Measurements from ENCODE around the gene LBHD2. TPM values are rescaled to one million over a fixed set of nuclear protein-coding genes. Genes with fewer than 3 reads are reported as not detected.

Gene LBHD2
- total and polyA plus RNA-seq, 10 of the 15 experiments (the other 5 are each of a cell fraction or from before 2014, with no cell fraction given): not detected

DNA sequence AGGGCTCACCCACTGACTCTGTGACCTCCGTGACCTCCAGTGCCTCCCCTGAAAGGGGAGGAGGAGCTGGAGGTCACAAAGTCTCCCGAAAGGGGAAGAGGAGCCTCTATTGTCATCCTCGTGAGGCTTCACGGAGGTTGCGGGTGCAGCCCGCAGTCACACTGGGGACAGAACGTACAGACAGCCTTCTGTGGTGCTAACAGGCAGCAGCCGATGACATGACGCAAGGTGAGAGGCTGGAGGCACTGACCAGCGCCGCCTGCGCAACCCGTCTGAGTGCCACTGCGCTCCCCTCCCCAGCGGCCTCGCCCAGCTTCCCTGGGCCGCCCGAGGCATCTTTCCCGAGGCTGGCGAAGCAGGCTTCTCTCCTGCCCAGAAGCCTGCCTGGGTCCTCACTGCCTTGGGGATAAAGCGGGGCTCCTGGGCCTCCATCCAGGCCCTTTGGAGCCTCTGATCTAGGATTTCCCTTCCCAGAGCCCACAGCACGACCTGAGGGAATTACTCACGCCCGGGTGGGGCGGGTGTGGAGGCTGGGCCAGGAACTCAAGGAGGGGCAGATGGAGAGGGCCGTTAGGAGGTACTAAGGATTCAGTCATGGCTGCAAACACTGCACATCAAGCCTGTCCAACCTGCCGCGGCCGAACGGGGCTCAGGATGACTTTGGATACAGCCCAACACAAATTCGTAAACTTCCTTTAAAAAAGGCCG is 12.3 kb upstream of the LBHD2 start:
- no peaks in the 10 kb centered on the region; a peak in 2 of 4 replicates for H3K27me3 ChIP-seq (replicated peaks in 1 of 2; ENCODE audit: control insufficient read depth in 2 of 2, insufficient read depth in 2 of 2, low read length in 1 of 2)
- ChIA-PET CTCF (no interaction called here), POLR2A (no interaction called here), SMC1A (ENCODE audit: uncharacterized antibody, unreplicated experiment) (no interaction called here), RAD21 (ENCODE audit: unreplicated experiment) (no interaction called here)
- H3K9ac ChIP-seq (ENCODE audit: control insufficient read depth, insufficient read depth, low read length): no peak overlapping the region
- no TSS peak for BruUV-seq (replicated peaks)
- ATAC-seq: no peak
- WGBS (ENCODE audit: insufficient coverage, insufficient replicate concordance, low lambda C conversion rate, missing lambda C conversion rate): 63% methylated on average over 32 of the region's 32 CpGs
- no peaks in the 10 kb centered on the region for H4K20me1 ChIP-seq (ENCODE audit: control insufficient read depth, insufficient read depth)
- no peak for DNase-seq (ENCODE audit: low read depth, low spot score)
- no peaks in the 10 kb centered on the region for H3K79me2 ChIP-seq (ENCODE audit: control insufficient read depth, insufficient read depth, low read length)
- no peaks in the 10 kb centered on the region for H3K36me3 ChIP-seq (ENCODE audit: control insufficient read depth in 2 of 2, insufficient read depth in 2 of 2, low read length in 1 of 2)
- TF ChIP-seq, protein P1, sequence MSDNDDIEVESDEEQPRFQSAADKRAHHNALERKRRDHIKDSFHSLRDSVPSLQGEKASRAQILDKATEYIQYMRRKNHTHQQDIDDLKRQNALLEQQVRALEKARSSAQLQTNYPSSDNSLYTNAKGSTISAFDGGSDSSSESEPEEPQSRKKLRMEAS (IDR thresholded peaks at IDR 0.05; ENCODE audit: low read depth, low read length): no peak
- TF ChIP-seq HCFC1 (IDR thresholded peaks at IDR 0.05; ENCODE audit: low read length): no peak
- TF ChIP-seq HDAC2 (IDR thresholded peaks at IDR 0.05): no peak
- TF ChIP-seq BRCA1 (IDR thresholded peaks at IDR 0.05; ENCODE audit: low read depth, low read length): no peak
- TF ChIP-seq, protein P2, sequence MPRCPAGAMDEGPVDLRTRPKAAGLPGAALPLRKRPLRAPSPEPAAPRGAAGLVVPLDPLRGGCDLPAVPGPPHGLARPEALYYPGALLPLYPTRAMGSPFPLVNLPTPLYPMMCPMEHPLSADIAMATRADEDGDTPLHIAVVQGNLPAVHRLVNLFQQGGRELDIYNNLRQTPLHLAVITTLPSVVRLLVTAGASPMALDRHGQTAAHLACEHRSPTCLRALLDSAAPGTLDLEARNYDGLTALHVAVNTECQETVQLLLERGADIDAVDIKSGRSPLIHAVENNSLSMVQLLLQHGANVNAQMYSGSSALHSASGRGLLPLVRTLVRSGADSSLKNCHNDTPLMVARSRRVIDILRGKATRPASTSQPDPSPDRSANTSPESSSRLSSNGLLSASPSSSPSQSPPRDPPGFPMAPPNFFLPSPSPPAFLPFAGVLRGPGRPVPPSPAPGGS (IDR thresholded peaks at IDR 0.05; ENCODE audit: borderline replicate concordance, insufficient read depth, low read depth, low read length, poor library complexity, severe bottlenecking): no peak
- TF ChIP-seq JUNB (IDR thresholded peaks at IDR 0.05): no peak
- TF ChIP-seq IKZF2 (IDR thresholded peaks at IDR 0.05): no peak
- no peak for TF ChIP-seq DPF2 (IDR thresholded peaks at IDR 0.05)
- TF ChIP-seq CHD2 (IDR thresholded peaks at IDR 0.05; ENCODE audit: borderline replicate concordance, low read depth, low read length): no peak
- TF ChIP-seq TCF7 (IDR thresholded peaks at IDR 0.05; ENCODE audit: borderline replicate concordance): no peak
- TF ChIP-seq MTA3 (IDR thresholded peaks at IDR 0.05; ENCODE audit: borderline replicate concordance, low read length): no peak
- no peak for TF ChIP-seq MEF2B (IDR thresholded peaks at IDR 0.05; ENCODE audit: partially characterized antibody, poor library complexity, severe bottlenecking)
- TF ChIP-seq, protein P3, sequence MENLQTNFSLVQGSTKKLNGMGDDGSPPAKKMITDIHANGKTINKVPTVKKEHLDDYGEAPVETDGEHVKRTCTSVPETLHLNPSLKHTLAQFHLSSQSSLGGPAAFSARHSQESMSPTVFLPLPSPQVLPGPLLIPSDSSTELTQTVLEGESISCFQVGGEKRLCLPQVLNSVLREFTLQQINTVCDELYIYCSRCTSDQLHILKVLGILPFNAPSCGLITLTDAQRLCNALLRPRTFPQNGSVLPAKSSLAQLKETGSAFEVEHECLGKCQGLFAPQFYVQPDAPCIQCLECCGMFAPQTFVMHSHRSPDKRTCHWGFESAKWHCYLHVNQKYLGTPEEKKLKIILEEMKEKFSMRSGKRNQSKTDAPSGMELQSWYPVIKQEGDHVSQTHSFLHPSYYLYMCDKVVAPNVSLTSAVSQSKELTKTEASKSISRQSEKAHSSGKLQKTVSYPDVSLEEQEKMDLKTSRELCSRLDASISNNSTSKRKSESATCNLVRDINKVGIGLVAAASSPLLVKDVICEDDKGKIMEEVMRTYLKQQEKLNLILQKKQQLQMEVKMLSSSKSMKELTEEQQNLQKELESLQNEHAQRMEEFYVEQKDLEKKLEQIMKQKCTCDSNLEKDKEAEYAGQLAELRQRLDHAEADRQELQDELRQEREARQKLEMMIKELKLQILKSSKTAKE (IDR thresholded peaks at IDR 0.05; ENCODE audit: low read depth, poor library complexity, severe bottlenecking): no peak
- TF ChIP-seq, protein P4, sequence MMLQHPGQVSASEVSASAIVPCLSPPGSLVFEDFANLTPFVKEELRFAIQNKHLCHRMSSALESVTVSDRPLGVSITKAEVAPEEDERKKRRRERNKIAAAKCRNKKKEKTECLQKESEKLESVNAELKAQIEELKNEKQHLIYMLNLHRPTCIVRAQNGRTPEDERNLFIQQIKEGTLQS (IDR thresholded peaks at IDR 0.05; ENCODE audit: borderline replicate concordance, extremely low read depth, low read depth, low read length): no peak
- TF ChIP-seq, protein P5, sequence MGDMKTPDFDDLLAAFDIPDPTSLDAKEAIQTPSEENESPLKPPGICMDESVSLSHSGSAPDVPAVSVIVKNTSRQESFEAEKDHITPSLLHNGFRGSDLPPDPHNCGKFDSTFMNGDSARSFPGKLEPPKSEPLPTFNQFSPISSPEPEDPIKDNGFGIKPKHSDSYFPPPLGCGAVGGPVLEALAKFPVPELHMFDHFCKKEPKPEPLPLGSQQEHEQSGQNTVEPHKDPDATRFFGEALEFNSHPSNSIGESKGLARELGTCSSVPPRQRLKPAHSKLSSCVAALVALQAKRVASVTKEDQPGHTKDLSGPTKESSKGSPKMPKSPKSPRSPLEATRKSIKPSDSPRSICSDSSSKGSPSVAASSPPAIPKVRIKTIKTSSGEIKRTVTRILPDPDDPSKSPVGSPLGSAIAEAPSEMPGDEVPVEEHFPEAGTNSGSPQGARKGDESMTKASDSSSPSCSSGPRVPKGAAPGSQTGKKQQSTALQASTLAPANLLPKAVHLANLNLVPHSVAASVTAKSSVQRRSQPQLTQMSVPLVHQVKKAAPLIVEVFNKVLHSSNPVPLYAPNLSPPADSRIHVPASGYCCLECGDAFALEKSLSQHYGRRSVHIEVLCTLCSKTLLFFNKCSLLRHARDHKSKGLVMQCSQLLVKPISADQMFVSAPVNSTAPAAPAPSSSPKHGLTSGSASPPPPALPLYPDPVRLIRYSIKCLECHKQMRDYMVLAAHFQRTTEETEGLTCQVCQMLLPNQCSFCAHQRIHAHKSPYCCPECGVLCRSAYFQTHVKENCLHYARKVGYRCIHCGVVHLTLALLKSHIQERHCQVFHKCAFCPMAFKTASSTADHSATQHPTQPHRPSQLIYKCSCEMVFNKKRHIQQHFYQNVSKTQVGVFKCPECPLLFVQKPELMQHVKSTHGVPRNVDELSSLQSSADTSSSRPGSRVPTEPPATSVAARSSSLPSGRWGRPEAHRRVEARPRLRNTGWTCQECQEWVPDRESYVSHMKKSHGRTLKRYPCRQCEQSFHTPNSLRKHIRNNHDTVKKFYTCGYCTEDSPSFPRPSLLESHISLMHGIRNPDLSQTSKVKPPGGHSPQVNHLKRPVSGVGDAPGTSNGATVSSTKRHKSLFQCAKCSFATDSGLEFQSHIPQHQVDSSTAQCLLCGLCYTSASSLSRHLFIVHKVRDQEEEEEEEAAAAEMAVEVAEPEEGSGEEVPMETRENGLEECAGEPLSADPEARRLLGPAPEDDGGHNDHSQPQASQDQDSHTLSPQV (IDR thresholded peaks at IDR 0.05): no peak
- intact Hi-C loops (cut with micrococcal nuclease; ENCODE audit: unreplicated experiment): no loop called here
- in situ Hi-C loops (cut with MboI): no loop called here
- H2AFZ ChIP-seq (ENCODE audit: control insufficient read depth, low read depth, low read length): no peak overlapping the region
- H3K9me3 ChIP-seq (replicated peaks; ENCODE audit: control insufficient read depth, insufficient read depth, low read length): no peaks in the 10 kb centered on the region
- H3K27ac ChIP-seq (ENCODE audit: control insufficient read depth, insufficient read depth): no peak overlapping the region
- peaks cover 8% of the 10 kb centered on the region for H3K4me1 ChIP-seq (ENCODE audit: control insufficient read depth, insufficient read depth, low read length)
- H3K4me2 ChIP-seq (ENCODE audit: control insufficient read depth, insufficient read depth): no peak overlapping the region
- no peak overlapping the region for H3K4me3 ChIP-seq
- FAIRE-seq: no peak
